Muscle of arm (tissue), 12 donors: Measurements from ENCODE around the gene IGSF9. TPM values are rescaled to one million over a fixed set of nuclear protein-coding genes. Genes with fewer than 3 reads are reported as not detected.
A peak's percentile ranks its signal among the peaks of the same experiment; 100 is the strongest.

Experiments
- DNase-seq: peaks from one replicate; pipeline ENCODE4 v3.0.0-alpha.2; 2013
- polyA plus RNA-seq, 12 donors: library from polyadenylated mRNA; unstranded; fragments of 120-200 nt; gene quantifications; one replicate each; pipeline ENCODE4 v1.2.1, GENCODE V29; 2013; ENCODE audit not compliant: insufficient read length in 12 of 12

The IGSF9 gene
- polyA plus RNA-seq, 12 donors = 0.22 to 27.3 (median 0.56) TPM; not detected in 1

- DNase-seq = no peak
Measured at GRCh38 chr1:159934136-159935039, 11.0 kb downstream of the IGSF9 start.

DNA sequence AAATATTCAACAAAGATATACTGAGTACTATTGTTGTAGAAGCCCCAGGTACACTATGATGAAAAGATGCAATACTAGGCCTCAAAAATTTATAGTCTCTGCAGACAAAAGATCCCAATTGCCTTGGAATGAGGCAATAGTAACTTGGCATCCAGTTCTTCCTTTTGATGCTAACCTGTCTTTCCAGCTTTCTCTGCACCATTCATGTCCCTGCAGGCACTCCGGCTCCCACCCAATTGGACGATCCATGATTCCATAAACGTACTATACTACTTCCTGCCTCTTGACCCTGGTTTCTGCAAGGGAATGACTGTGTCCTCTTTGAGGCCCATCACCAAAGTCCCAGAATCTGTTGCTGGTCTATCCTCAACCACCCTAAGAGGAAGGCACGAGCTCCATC, 12.1 kb downstream of the IGSF9 start:
- DNase-seq = no peak

DNA sequence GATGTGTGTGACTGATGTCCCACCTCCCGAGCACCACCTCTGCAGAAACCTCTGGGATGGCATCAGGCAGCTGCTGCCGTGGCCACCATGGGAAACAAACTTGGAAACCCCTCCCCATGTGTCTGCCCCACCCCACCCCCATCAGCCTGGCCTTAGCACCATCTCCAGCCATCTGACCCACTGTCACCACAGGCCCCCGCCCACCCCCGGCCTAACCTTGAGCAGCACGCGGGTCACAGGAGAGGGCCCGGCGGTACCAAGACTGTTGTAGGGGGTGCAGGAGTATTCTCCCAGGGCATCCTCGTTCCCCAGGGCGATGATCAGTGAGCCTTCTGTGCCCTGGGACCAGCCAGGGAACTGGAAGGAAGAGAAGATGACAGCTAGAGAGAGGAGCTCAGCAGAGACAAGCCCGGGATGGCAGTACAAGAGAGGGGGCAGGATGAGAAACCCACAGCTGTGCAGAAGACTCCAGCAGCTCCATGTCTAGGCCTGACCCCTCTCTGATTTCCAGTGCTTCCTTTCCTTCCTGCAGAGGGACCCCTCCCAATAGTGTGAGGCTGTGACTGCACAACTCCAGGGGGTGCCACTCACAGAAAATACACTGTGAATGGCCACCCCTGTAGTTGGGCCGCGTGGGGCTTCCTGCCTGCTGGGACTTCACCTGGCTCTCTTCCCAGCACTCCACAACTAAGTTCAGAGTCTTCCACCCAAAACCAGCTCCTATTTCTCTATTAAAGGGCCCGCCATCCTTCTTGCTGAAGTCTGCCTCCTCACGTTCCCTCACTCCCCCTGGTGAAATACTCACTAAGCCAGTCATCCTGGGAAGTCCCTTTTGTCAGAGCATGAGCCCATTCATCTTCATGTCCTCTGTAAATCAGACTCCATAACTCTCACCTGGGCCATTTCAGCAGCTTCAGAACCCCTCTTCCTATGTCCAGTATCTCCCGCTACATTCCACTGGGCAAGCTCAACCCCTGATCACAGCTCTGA, 12.8 kb downstream of the IGSF9 start:
- no peak for DNase-seq

DNA sequence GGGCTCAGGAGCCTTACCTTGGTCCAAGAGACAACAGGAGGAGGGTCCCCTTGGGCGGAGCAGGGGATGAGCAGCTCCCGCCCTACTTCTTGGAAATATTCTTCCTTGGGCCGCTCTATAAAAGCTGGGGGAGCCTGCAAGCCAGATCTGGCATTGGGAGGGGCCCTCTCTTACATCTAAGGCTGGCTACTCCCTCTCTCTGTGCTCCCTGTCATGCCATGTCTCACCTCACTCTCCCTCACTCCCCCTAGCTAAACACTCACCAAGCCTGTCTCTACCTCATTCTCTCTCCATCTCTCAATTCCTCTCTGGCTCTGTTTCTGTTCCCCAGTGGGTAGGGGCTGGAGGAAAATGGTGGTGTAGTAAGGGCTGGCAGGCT, 13.6 kb downstream of the IGSF9 start:
- no peak for DNase-seq

- no peak for DNase-seq
Measured at GRCh38 chr1:159931101-159931794, 14.2 kb downstream of the IGSF9 start.

- DNase-seq = no peak
Measured at GRCh38 chr1:159930634-159931033, 14.8 kb downstream of the IGSF9 start.

GRCh38 chr1:159930216-159930615, 15.2 kb downstream of the IGSF9 start:
- no peak for DNase-seq

- no peak for DNase-seq
Measured at GRCh38 chr1:159929155-159930051, 16.0 kb downstream of the IGSF9 start.

DNA sequence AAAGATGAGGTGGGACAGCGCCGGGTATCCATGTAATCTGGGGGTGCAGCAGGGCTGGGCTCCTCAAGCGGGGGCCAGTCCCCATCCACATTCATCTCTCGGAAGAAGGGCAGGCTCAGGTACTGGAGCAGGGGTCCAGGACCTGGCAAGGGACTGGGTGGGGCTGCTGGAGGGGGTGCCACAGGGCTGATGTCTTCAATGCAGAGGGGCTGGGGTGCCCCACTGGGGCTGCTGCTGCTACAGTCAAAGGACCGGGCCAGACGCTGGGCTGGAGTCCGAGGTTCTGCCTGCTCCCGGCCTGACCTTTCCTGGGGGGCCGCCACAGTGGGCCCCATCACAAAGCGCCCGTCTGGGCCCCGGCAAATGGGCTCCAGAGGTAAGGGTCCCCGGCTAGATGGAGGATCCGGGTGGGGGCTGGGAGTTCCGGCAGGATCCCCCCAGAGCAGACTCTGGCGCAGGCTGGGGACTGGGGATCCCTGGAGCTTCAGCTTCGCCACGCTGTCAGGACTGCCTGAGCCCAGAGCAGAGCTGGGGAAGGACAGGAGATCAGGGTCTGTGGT, 16.8 kb downstream of the IGSF9 start:
- no peak for DNase-seq

DNA sequence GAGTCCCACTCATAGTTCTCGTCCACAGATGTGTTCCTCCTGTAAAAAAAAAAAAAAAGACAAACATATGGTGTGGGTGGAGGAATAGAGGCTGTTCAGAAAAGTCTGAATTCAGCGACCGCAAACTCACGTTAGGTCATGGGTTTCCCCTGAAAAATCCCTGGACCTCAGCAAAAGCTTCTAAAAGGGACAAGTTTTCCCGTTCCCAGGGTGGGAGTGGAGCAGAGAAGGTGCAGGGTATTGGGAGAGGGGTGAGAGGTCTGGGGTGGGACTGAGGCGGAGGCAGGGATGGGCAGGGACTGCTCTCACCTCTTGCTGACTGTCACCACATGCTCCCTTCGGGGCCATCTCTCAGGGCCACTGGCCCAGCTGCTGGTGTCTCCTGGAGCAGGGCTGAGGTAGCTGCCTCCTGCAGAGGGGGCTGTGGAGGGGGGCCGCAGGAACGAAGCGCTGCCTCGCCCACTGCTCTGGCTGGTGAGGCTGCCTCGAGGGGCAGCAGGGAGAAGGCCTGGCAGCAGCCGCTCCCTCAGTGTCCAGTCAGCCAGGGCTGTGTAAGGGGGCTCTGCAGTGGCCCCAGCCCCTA, 17.5 kb downstream of the IGSF9 start:
- DNase-seq = no peak

DNA sequence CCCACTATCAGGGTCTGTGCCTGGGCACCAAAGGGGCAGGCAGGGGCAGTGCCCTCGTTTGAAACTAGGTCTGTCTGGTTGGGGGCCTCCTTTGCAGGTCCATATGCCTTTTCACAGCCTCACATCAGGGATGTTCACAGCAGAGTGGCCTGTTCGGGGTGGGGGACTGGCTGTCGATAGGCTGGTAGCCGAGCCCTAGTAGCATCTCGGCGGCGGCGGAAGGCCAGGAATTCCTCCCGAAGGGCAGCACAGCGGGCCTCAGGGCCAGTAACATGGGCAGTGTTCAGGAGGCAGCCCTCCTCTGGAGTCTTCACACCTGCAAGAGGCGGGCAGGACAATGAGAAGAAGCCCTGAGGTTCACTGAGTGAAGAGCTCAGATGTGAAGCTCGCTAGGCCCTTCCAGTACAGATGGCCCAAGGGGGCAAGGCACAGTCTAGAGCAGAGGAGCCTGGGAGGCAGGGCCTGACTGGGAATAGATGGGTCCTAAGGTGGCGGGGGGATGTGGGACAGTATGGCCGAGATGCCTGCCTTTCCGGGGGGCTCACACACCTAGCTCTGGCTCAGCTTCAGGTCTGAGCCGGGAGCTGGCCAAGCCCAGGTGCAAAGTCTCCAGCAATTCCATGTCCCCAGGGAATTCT, 18.1 kb downstream of the IGSF9 start:
- no peak for DNase-seq

- DNase-seq = no peak
Measured at GRCh38 chr1:159925719-159926078, 19.7 kb downstream of the IGSF9 start.

- DNase-seq = peak; percentile 92
Measured at GRCh38 chr1:159924791-159925718, 20.4 kb downstream of the IGSF9 start, which contains the start of gene TAGLN2. Gene TAGLN2 (minus strand): TSS chr1:159925507. CDS start chr1:159920509, 4,998 bp downstream.

DNA sequence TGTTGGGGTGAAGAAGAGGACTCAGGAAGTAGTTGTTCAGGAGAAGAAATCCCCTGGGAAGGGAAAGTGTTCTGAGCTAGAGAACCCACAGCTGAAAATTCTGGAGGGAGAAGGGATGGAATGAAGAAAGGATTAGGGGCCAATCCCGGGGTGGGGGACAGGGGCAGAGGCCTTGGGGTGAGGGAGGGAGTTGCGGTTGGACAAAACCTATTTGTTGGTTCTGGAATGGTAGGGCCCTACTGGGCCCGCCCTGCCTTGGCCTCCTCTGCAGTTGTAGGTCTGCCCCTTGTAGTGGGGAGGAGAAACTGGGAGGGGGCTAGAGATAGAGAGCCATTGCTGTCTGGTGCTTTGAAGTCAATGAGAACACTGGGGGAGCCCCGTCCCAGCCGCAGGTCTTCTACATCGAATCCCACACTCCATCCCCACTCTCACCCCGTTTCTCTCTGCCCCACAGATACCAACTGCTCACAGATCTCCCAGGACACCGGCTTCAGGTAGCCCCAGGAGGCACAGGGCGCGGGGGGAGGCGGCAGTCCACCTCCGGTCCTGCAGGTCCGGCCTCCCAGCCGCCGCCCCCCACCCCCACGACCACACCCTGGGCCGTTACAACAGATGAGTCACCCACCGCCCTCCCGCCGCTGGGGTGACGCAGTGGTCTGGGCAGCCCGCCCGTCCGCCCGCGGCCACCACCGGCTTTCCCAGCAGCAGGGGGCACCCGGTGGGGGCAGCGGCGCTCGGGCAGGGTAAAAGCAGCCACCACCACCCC, 21.2 kb downstream of the IGSF9 start:
- peak; percentile 75 for DNase-seq

GRCh38 chr1:159923203-159924024, 22.0 kb downstream of the IGSF9 start:
- peak; percentile 88 for DNase-seq

DNA sequence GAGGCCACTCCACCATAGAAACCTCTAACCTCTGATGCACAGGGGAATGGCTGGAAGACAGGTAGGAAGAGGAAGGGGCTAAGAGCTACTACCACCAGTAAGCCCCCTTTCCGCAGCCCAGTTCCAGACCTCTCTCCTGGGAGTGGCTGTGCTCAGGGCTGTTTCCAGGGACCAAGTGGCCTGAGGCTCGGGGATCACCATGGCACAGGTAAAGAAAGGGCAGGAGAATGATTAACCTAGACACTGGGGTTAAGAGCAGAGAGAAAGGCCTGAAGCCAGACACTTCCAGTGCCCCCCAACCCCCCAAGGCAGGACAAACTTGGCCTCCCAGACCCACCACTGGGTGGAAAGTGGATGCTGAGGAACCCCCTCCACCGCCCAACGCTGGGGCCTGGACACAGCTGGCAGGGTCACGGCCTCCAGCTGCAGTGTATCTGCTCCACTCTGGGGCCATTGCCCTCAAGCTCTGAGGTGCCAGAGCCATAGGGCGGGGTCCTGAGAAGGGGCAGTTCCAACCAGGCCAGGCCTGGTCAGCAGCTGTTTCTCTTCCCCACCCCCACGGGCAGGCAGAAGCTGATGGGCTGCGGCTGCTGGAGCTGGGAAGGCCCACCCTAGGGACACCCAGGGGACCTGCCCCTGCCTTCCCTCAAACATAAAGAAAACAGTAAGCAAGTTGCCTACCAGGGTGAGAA, 22.8 kb downstream of the IGSF9 start:
- DNase-seq = peak; percentile 65
